Measurements from ENCODE around the gene GCNT4.
A peak's percentile ranks its signal among the peaks of the same experiment; 100 is the strongest.

The GCNT4 gene

GRCh38 chr5:75050415-75050814, 1.9 kb downstream of the GCNT4 start:
- DNase-seq: no peak

- peak; percentile 85 for DNase-seq
Observed at GRCh38 chr5:75049456-75050351, 2.7 kb downstream of the GCNT4 start.

- DNase-seq: no peak
Observed at GRCh38 chr5:75048457-75048953, 3.9 kb downstream of the GCNT4 start.

GRCh38 chr5:75047356-75047755, 5.0 kb downstream of the GCNT4 start:
- no peak for DNase-seq

- DNase-seq: no peak
Observed at GRCh38 chr5:75046366-75047142, 5.8 kb downstream of the GCNT4 start.

- DNase-seq: no peak
Observed at GRCh38 chr5:75045071-75045470, 7.3 kb downstream of the GCNT4 start.

GRCh38 chr5:75044406-75044805, 8.0 kb downstream of the GCNT4 start:
- no peak for DNase-seq

GRCh38 chr5:75043633-75044264, 8.6 kb downstream of the GCNT4 start:
- DNase-seq: no peak

- no peak for DNase-seq
Observed at GRCh38 chr5:75042522-75042921, 9.8 kb downstream of the GCNT4 start.

GRCh38 chr5:75040973-75041372, 11.4 kb downstream of the GCNT4 start:
- DNase-seq: no peak

- no peak for DNase-seq
Observed at GRCh38 chr5:75037106-75037505, 15.3 kb downstream of the GCNT4 start.

- DNase-seq: no peak
Observed at GRCh38 chr5:75034137-75034739, 18.1 kb downstream of the GCNT4 start.

- no peak for DNase-seq
Observed at GRCh38 chr5:75031366-75031765, 21.0 kb downstream of the GCNT4 start.

- DNase-seq: no peak
Observed at GRCh38 chr5:75028090-75028489, 24.3 kb downstream of the GCNT4 start.

- DNase-seq: no peak
Observed at GRCh38 chr5:75023368-75024159, 28.8 kb downstream of the GCNT4 start.

GRCh38 chr5:75021800-75022199, 30.6 kb downstream of the GCNT4 start:
- no peak for DNase-seq

- DNase-seq: no peak
Observed at GRCh38 chr5:75021219-75021618, 31.1 kb downstream of the GCNT4 start.

GRCh38 chr5:75020016-75020656, 32.2 kb downstream of the GCNT4 start:
- DNase-seq: no peak

- no peak for DNase-seq
Observed at GRCh38 chr5:75018805-75019587, 33.4 kb downstream of the GCNT4 start.

- no peak for DNase-seq
Observed at GRCh38 chr5:75017971-75018370, 34.4 kb downstream of the GCNT4 start.

- no peak for DNase-seq
Observed at GRCh38 chr5:75016896-75017295, 35.5 kb downstream of the GCNT4 start.
